GM23338 (cell line): ENCODE data around the gene TASP1. TPM values are rescaled to one million over a fixed set of nuclear protein-coding genes. Genes with fewer than 3 reads are reported as not detected.

Source experiments
- ATAC-seq: fragments of 200-7000 bp; cut with Tn5 transposase; 3 replicates; pipeline ENCODE4 v1.9.1; 2020
- DNase-seq: peaks from one replicate; pipeline ENCODE4 v3.0.0-alpha.2; 2015; ENCODE audit warnings: low spot score
- H2AFZ ChIP-seq: fragments of 200-600 bp; sonication (generic); 2 replicates; pipeline ENCODE4 v1.8.0; 2016; ENCODE audit warnings: antibody characterized with exemption, mild to moderate bottlenecking, moderate library complexity
- H3F3A ChIP-seq: fragments of 200-600 bp; sonication (generic); replicated peaks from 2 replicates; pipeline ENCODE4 v1.8.0; 2017; ENCODE audit warnings: antibody characterized with exemption, mixed run types, low read depth
- H3K27ac ChIP-seq: fragments of 200-600 bp; sonication (generic); 2 replicates; pipeline ENCODE4 v1.6.1; 2016; ENCODE audit warnings: low read depth
- H3K27me3 ChIP-seq: fragments of 200-600 bp; sonication (generic); 2 replicates; pipeline ENCODE4 v1.8.0; 2016; ENCODE audit warnings: mild to moderate bottlenecking, mixed run types, moderate library complexity; ENCODE audit not compliant: insufficient read depth
- H3K36me3 ChIP-seq: fragments of 200-600 bp; sonication (generic); 2 replicates; pipeline ENCODE4 v1.8.0; 2016; ENCODE audit warnings: mild to moderate bottlenecking; ENCODE audit not compliant: insufficient read depth
- H3K4me1 ChIP-seq: fragments of 200-600 bp; sonication (generic); 2 replicates; pipeline ENCODE4 v1.8.0; 2016; ENCODE audit warnings: mild to moderate bottlenecking, moderate library complexity; ENCODE audit not compliant: insufficient read depth
- H3K4me2 ChIP-seq: fragments of 200-600 bp; sonication (generic); 2 replicates; pipeline ENCODE4 v1.7.1; 2017; ENCODE audit warnings: mixed run types
- H3K4me3 ChIP-seq: fragments of 200-600 bp; sonication (generic); 2 replicates; pipeline ENCODE4 v1.6.1; 2016; ENCODE audit warnings: mixed run types
- H3K79me2 ChIP-seq: fragments of 200-600 bp; sonication (generic); replicated peaks from 2 replicates; pipeline ENCODE4 v1.8.0; 2017; ENCODE audit warnings: mild to moderate bottlenecking; ENCODE audit not compliant: insufficient read depth
- H3K9me2 ChIP-seq: fragments of 200-600 bp; sonication (generic); 2 replicates; pipeline ENCODE4 v1.8.0; 2017; ENCODE audit not compliant: insufficient read depth
- H4K20me1 ChIP-seq: fragments of 200-600 bp; sonication (generic); replicated peaks from 2 replicates; pipeline ENCODE4 v1.8.0; 2017; ENCODE audit warnings: mild to moderate bottlenecking; ENCODE audit not compliant: insufficient read depth
- H3K27ac Mint-ChIP-seq: 2 replicates; pipeline ENCODE4 v1.8.0; 2020; ENCODE audit warnings: inconsistent platforms, mild to moderate bottlenecking, moderate library complexity, mixed read lengths
- H3K27me3 Mint-ChIP-seq: 3 replicates; pipeline ENCODE4 v1.8.0; 2022; ENCODE audit warnings: low read depth, mild to moderate bottlenecking, moderate library complexity, mixed read lengths, inconsistent platforms; ENCODE audit not compliant: insufficient read depth, poor library complexity
- H3K36me3 Mint-ChIP-seq: 3 replicates; pipeline ENCODE4 v1.8.0; 2021; ENCODE audit warnings: low read depth, mild to moderate bottlenecking, inconsistent platforms, moderate library complexity, mixed read lengths
- H3K4me1 Mint-ChIP-seq: 3 replicates; pipeline ENCODE4 v1.8.0; 2020; ENCODE audit warnings: mild to moderate bottlenecking, inconsistent platforms, mixed read lengths
- H3K4me3 Mint-ChIP-seq: 3 replicates; pipeline ENCODE4 v1.8.0; 2021; ENCODE audit warnings: moderate library complexity, mild to moderate bottlenecking, inconsistent platforms, mixed read lengths
- H3K9me3 Mint-ChIP-seq: 3 replicates; pipeline ENCODE4 v1.8.0; 2020; ENCODE audit warnings: moderate library complexity, mild to moderate bottlenecking, inconsistent platforms, mixed read lengths
- CREB1 ChIP-seq: fragments of 250-450 bp; sonication (Bioruptor Pico); IDR thresholded peaks from 2 replicates; pipeline ENCODE4 v1.5.0; 2020; ENCODE audit warnings: low read depth, mild to moderate bottlenecking, moderate library complexity
- CTCF ChIP-seq, 2 experiments: fragments of 200-600 bp in 1 of 2; sonication (generic) in 1 of 2; conservative IDR thresholded peaks; 2 replicates each; pipeline versions ENCODE4 v1.5.1 to v1.6.1; 2016 to 2017; ENCODE audit warnings: antibody characterized with exemption in 2 of 2, low read depth in 2 of 2, mild to moderate bottlenecking in 2 of 2, moderate library complexity in 1 of 2
- ETS1 ChIP-seq: IDR thresholded peaks from 2 replicates; pipeline ENCODE4 v1.6.1; 2016; ENCODE audit warnings: antibody characterized with exemption
- EZH2 ChIP-seq: fragments of 200-600 bp; sonication (generic); IDR thresholded peaks from one replicate; pipeline ENCODE4 v1.8.0; 2017; ENCODE audit warnings: antibody characterized with exemption, mild to moderate bottlenecking, low read depth; ENCODE audit not compliant: unreplicated experiment
- EZH2phosphoT487 ChIP-seq: fragments of 200-600 bp; sonication (generic); IDR thresholded peaks from one replicate; pipeline ENCODE4 v1.8.1; 2018; ENCODE audit warnings: antibody characterized with exemption; ENCODE audit not compliant: unreplicated experiment
- JUNB ChIP-seq: IDR thresholded peaks from one replicate; pipeline ENCODE4 v1.6.1; 2016; ENCODE audit warnings: antibody characterized with exemption; ENCODE audit not compliant: unreplicated experiment
- ZNF462 ChIP-seq: fragments of 250-450 bp; sonication (Bioruptor Pico); IDR thresholded peaks from 2 replicates; pipeline ENCODE4 v1.5.0; 2020; ENCODE audit warnings: mild to moderate bottlenecking, moderate library complexity
- polyA plus RNA-seq: library from polyadenylated mRNA; unstranded; fragments of >200 nt; fragmentation: Nextera tagmentation; extraction: Ambion mirVana; gene quantifications from 2 replicates; pipeline ENCODE4 v1.2.1, GENCODE V29; 2016
- total RNA-seq: library from RNA; depleted of rRNA; stranded (reverse); fragments of >200 nt; shearing (Covaris generic); gene quantifications from 2 replicates; pipeline ENCODE4 v1.2.3, GENCODE V29; 2014

TASP1 gene
- total and polyA plus RNA-seq, 2 experiments from 2014 or later = 9.7 to 9.8 TPM

GRCh38 chr20:13654463-13655023, 15.8 kb upstream of the TASP1 start (continued):
- no peak for TF ChIP-seq ZNF462 (CRISPR knock-in tag)
- no peak for TF ChIP-seq EZH2
- no peak for TF ChIP-seq JUNB
- TF ChIP-seq ETS1 = no peak

- H3K4me3 Mint-ChIP-seq = no peak overlapping the region
- DNase-seq (no peak), ATAC-seq (no peak)
- H3K27me3 Mint-ChIP-seq = peaks cover 6% of the 10 kb centered on the region
- H2AFZ ChIP-seq = peak overlapping the region; percentile 20; the same call in 1 of the 2 replicates
- no peaks in the 10 kb centered on the region for H3K79me2 ChIP-seq
- no peaks in the 10 kb centered on the region for H3K9me3 Mint-ChIP-seq
- H3K27ac ChIP-seq = no peak overlapping the region
- peaks cover 26% of the 10 kb centered on the region for H3K4me1 ChIP-seq
- no peaks in the 10 kb centered on the region for H3K27me3 ChIP-seq
- H3K36me3 Mint-ChIP-seq = no peaks in the 10 kb centered on the region
- H3K4me3 ChIP-seq = no peak overlapping the region
- 0 out of 2 replicates have a peak overlapping the region, but pooled peaks have one; percentile 31 for H3K27ac Mint-ChIP-seq
- H3F3A ChIP-seq = no peaks in the 10 kb centered on the region
- no peak overlapping the region for H3K4me2 ChIP-seq
- no peaks in the 10 kb centered on the region for H4K20me1 ChIP-seq
- no peaks in the 10 kb centered on the region for H3K36me3 ChIP-seq
- H3K9me2 ChIP-seq = 0 out of 2 replicates have a peak, but pooled peaks cover 4% of the 10 kb centered on the region
- peaks cover 22% of the 10 kb centered on the region for H3K4me1 Mint-ChIP-seq
- no peak for TF ChIP-seq CREB1 (CRISPR knock-in tag)
- TF ChIP-seq EZH2phosphoT487 = no peak
- TF ChIP-seq JUNB = no peak
- no peak for TF ChIP-seq CTCF (conservative IDR thresholded peaks at IDR 0.05; ENCODE audit: low read depth in 2 of 2)
Measured at GRCh38 chr20:13650474-13650873, 11.7 kb upstream of the TASP1 start.
